GM10266 (cell line): ENCODE results near the gene SMARCA4.
A peak's percentile ranks its signal among the peaks of the same experiment; 100 is the strongest.
"Not testable (repeated sequence)": the region's sequence is repeated elsewhere in the genome, so short reads cannot be mapped to it uniquely, and the experiment has no call there.

Experiments
- DNase-seq: peaks from one replicate; pipeline ENCODE4 v3.0.0; 2012; ENCODE audit errors: extremely low spot score
- CTCF ChIP-seq: IDR thresholded peaks from 2 replicates; pipeline ENCODE4 v1.5.1; 2012; ENCODE audit warnings: mild to moderate bottlenecking, low read depth; ENCODE audit not compliant: control insufficient read depth, insufficient read depth; ENCODE audit errors: missing control alignments

Gene SMARCA4

GRCh38 chr19:10935371-10936059 is 25.3 kb upstream of the SMARCA4 start:
- no peak for TF ChIP-seq CTCF
- DNase-seq: no peak

GRCh38 chr19:10936661-10937084 is 24.2 kb upstream of the SMARCA4 start:
- peak; percentile 62 for TF ChIP-seq CTCF
- peak; percentile 66 for DNase-seq

GRCh38 chr19:10941649-10942048 is 19.2 kb upstream of the SMARCA4 start:
- not testable (repeated sequence) for DNase-seq

GRCh38 chr19:10943412-10943811 is 17.4 kb upstream of the SMARCA4 start:
- not testable (repeated sequence) for DNase-seq

GRCh38 chr19:10945264-10945663 is 15.6 kb upstream of the SMARCA4 start:
- DNase-seq: no peak
- TF ChIP-seq CTCF: no peak

- DNase-seq: no peak
- no peak for TF ChIP-seq CTCF
Measured at GRCh38 chr19:10946958-10947657, 13.7 kb upstream of the SMARCA4 start.

- no peak for TF ChIP-seq CTCF
- no peak for DNase-seq
Measured at GRCh38 chr19:10952809-10953208, 8.0 kb upstream of the SMARCA4 start.

GRCh38 chr19:10959277-10959968 is 1.4 kb upstream of the SMARCA4 start:
- DNase-seq: not testable (repeated sequence)
